ENCODE data around the gene BOC.

Gene BOC

DNA sequence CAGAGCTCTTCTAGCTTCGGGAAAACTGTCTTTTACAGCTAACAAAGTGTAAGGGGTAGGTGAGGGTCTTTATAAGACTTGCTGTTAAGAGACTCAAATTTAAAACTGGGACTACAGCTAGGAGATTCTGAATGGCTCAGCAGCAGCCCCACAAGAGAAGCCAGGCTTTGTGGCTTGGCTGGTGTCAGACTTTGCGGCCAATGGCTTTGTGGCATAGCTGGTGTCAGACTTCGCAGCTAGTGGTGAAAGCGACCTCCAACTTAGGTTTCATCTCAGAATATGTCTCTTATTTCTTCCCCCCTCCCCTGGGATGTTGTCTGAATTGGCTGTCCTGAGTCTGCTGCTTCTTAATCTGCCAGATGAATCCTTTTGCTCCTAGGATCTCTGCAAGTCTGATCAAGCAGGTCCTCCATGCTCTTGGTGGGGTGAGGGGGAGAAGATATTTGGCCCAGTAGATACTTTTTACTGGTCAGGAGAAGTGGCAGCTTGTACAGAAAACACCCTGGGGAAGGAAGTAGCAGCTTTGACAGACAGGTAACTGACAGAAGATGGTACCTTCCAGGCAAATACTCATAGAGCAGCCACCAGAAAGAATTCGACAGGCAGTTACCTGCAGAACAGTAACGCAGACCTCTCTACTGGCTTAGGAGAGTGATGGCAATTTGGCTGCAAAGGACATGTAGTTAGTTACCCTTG, 8.4 kb downstream of the BOC start:
- Histone ChIP-seq H3K36me3 (ENCODE audit: insufficient read depth) (no peaks in the 10 kb centered on the region), H3K4me3 (IDR thresholded peaks at IDR 0.05; ENCODE audit: insufficient read depth, low read depth, low read length) (no peak overlapping the region), H3K27me3 (ENCODE audit: insufficient read depth, low read depth) (no peaks in the 10 kb centered on the region), H3K27ac (no peak overlapping the region), H2AFZ (ENCODE audit: low read depth) (no peak overlapping the region), H3K4me2 (no peak overlapping the region), H3K9ac (no peak overlapping the region), H3K4me1 (ENCODE audit: low read depth, poor library complexity, severe bottlenecking) (no peaks in the 10 kb centered on the region), H4K20me1 (ENCODE audit: insufficient read depth) (no peaks in the 10 kb centered on the region), H3K79me2 (ENCODE audit: insufficient read depth, low read depth) (no peaks in the 10 kb centered on the region)
- TF ChIP-seq, protein P1, sequence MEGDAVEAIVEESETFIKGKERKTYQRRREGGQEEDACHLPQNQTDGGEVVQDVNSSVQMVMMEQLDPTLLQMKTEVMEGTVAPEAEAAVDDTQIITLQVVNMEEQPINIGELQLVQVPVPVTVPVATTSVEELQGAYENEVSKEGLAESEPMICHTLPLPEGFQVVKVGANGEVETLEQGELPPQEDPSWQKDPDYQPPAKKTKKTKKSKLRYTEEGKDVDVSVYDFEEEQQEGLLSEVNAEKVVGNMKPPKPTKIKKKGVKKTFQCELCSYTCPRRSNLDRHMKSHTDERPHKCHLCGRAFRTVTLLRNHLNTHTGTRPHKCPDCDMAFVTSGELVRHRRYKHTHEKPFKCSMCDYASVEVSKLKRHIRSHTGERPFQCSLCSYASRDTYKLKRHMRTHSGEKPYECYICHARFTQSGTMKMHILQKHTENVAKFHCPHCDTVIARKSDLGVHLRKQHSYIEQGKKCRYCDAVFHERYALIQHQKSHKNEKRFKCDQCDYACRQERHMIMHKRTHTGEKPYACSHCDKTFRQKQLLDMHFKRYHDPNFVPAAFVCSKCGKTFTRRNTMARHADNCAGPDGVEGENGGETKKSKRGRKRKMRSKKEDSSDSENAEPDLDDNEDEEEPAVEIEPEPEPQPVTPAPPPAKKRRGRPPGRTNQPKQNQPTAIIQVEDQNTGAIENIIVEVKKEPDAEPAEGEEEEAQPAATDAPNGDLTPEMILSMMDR (conservative IDR thresholded peaks at IDR 0.05; ENCODE audit: low read depth, low read length) = no peak

DNA sequence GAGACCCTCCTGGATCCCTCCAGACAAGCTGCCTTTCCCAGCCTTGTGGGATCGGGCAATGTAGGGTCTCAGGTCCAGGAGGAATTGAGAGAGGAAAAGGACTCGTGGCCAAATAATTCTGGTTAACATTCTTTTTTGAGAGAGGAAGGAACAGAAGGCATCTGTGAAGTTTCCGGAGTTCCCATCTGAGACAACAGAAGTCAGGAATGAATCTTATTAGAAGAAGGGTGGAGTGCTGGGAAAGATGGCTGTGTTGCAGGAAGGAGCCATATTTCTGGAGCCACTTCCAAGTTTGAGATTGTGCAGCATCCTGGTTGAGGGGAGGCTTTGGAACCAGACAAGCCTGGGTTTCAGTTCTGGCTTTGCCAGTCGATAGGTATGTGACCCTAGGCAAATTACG, 9.4 kb downstream of the BOC start:
- TF ChIP-seq, protein P1 (conservative IDR thresholded peaks at IDR 0.05; ENCODE audit: low read depth, low read length) = no peak
- Histone ChIP-seq H4K20me1 (ENCODE audit: insufficient read depth) (no peaks in the 10 kb centered on the region), H3K27ac (no peak overlapping the region), H3K79me2 (ENCODE audit: insufficient read depth, low read depth) (no peaks in the 10 kb centered on the region), H3K36me3 (ENCODE audit: insufficient read depth) (no peaks in the 10 kb centered on the region), H3K4me3 (IDR thresholded peaks at IDR 0.05; ENCODE audit: insufficient read depth, low read depth, low read length) (no peak overlapping the region), H3K27me3 (ENCODE audit: insufficient read depth, low read depth) (no peaks in the 10 kb centered on the region), H3K9ac (no peak overlapping the region), H2AFZ (ENCODE audit: low read depth) (no peak overlapping the region), H3K4me2 (no peak overlapping the region), H3K4me1 (ENCODE audit: low read depth, poor library complexity, severe bottlenecking) (no peaks in the 10 kb centered on the region)

DNA sequence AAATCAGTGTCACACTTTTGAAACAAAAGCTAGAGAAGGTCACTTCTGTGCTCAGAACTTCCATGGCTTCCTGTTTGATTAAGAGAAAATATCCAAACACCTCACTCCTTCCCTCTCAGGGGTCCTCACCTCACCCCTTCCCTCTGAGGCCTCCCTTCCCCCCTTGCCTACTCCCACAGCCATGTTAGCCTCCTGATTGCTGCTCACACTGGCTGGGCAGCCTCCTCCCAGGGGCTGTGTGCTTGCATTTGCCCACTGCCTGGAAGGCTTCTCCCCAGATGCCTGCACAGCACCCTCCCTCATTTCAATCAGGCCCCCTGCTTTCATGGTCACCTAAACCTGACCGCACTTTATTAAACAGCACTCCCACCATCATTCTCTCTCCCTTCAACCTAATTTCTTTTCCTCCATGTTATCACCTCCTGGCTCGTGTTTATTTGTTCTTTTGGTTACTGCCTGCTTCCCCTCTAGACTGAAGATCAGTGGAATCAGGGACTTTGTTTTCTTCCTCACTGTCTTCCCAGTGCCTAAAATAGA, 10.4 kb downstream of the BOC start:
- Histone ChIP-seq H3K9ac (no peak overlapping the region), H3K4me1 (ENCODE audit: low read depth, poor library complexity, severe bottlenecking) (no peaks in the 10 kb centered on the region), H3K79me2 (ENCODE audit: insufficient read depth, low read depth) (no peaks in the 10 kb centered on the region), H3K27me3 (ENCODE audit: insufficient read depth, low read depth) (no peaks in the 10 kb centered on the region), H2AFZ (ENCODE audit: low read depth) (no peak overlapping the region), H3K27ac (no peak overlapping the region), H4K20me1 (ENCODE audit: insufficient read depth) (no peaks in the 10 kb centered on the region), H3K36me3 (ENCODE audit: insufficient read depth) (no peaks in the 10 kb centered on the region), H3K4me3 (IDR thresholded peaks at IDR 0.05; ENCODE audit: insufficient read depth, low read depth, low read length) (no peak overlapping the region), H3K4me2 (no peak overlapping the region)
- TF ChIP-seq, protein P1 (conservative IDR thresholded peaks at IDR 0.05; ENCODE audit: low read depth, low read length) = no peak

DNA sequence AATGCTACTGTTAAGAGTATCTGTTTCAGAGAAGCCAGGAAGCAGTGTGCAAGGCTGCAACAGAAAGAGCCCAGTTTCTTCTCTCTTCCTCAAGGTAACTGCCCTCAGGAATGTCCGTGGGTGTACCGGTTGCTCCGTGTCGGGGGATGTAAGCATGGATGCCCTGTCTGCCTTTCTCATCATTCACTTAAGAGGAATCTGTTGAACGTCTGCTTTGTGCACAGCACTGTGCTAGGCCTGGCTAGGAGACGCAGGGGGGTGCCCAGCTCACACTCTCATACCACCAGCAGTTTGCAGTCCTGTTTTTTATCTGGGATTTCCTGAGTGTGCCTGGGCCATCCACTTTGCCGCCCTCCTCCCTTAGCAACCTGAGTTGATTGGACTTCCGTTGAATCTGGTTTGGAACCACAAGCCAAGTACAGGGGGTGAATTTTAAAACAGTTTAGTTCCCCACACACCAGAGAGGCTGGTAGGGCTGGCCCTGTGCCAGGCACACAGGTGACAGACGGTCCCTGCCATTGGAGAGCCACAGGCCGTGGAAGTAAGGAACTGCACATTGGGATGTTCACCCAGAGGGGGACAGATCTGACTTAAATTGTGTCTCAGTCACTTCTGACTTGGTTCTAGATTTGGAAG, 11.2 kb downstream of the BOC start:
- Histone ChIP-seq H2AFZ (ENCODE audit: low read depth) (no peak overlapping the region), H3K79me2 (ENCODE audit: insufficient read depth, low read depth) (no peaks in the 10 kb centered on the region), H3K4me1 (ENCODE audit: low read depth, poor library complexity, severe bottlenecking) (no peaks in the 10 kb centered on the region), H3K27me3 (ENCODE audit: insufficient read depth, low read depth) (no peaks in the 10 kb centered on the region), H3K36me3 (ENCODE audit: insufficient read depth) (no peaks in the 10 kb centered on the region), H3K27ac (no peak overlapping the region), H3K4me2 (no peak overlapping the region), H3K9ac (no peak overlapping the region), H4K20me1 (ENCODE audit: insufficient read depth) (no peaks in the 10 kb centered on the region), H3K4me3 (IDR thresholded peaks at IDR 0.05; ENCODE audit: insufficient read depth, low read depth, low read length) (no peak overlapping the region)
- TF ChIP-seq, protein P1 (conservative IDR thresholded peaks at IDR 0.05; ENCODE audit: low read depth, low read length) = no peak

All from KMS-11 (cell line).